HG03159 (cell line): ENCODE data around the gene CFH.
"Not testable (repeated sequence)": the region's sequence is repeated elsewhere in the genome, so short reads cannot be mapped to it uniquely, and the experiment has no call there.

Experiments
- ATAC-seq: cut with Tn5 transposase; IDR thresholded peaks from one replicate; pipeline ENCODE4 v1.9.1; 2021; ENCODE audit warnings: mild to moderate bottlenecking, moderate library complexity; ENCODE audit not compliant: unreplicated experiment

CFH gene

GRCh38 chr1:196661345-196661744 lies 9.5 kb downstream of the CFH start:
- ATAC-seq: peak; percentile 16

GRCh38 chr1:196667131-196667530 lies 15.3 kb downstream of the CFH start:
- no peak for ATAC-seq

GRCh38 chr1:196669051-196669450 lies 17.2 kb downstream of the CFH start:
- no peak for ATAC-seq

- ATAC-seq: no peak
These were observed 17.9 kb downstream of the CFH start for GRCh38 chr1:196669693-196670092.

- no peak for ATAC-seq
These were observed 23.1 kb downstream of the CFH start for GRCh38 chr1:196674908-196675307.

GRCh38 chr1:196677781-196678509 lies 26.1 kb downstream of the CFH start:
- ATAC-seq: no peak

GRCh38 chr1:196678510-196678884 lies 26.7 kb downstream of the CFH start:
- no peak for ATAC-seq

GRCh38 chr1:196680107-196680506 lies 28.3 kb downstream of the CFH start:
- ATAC-seq: no peak

- ATAC-seq: no peak
These were observed 32.6 kb downstream of the CFH start for GRCh38 chr1:196684476-196684875.

- no peak for ATAC-seq
These were observed 33.7 kb downstream of the CFH start for GRCh38 chr1:196685506-196685905.

- ATAC-seq: no peak
These were observed 37.2 kb downstream of the CFH start for GRCh38 chr1:196689001-196689400.

GRCh38 chr1:196690582-196690981 lies 38.7 kb downstream of the CFH start:
- ATAC-seq: no peak

- no peak for ATAC-seq
These were observed 47.1 kb downstream of the CFH start for GRCh38 chr1:196698993-196699392.

- ATAC-seq: no peak
These were observed 49.3 kb downstream of the CFH start for GRCh38 chr1:196701144-196701543.

GRCh38 chr1:196709892-196710291 lies 58.0 kb downstream of the CFH start:
- not testable (repeated sequence) for ATAC-seq

- no peak for ATAC-seq
These were observed 66.0 kb downstream of the CFH start for GRCh38 chr1:196717868-196718267.

- ATAC-seq: peak; percentile 99
These were observed 71.7 kb downstream of the CFH start for GRCh38 chr1:196723325-196724185.

GRCh38 chr1:196732526-196732925 lies 80.7 kb downstream of the CFH start:
- no peak for ATAC-seq

- ATAC-seq: no peak
These were observed 81.5 kb downstream of the CFH start for GRCh38 chr1:196733091-196733970.

GRCh38 chr1:196734006-196734405 lies 82.2 kb downstream of the CFH start:
- no peak for ATAC-seq

- no peak for ATAC-seq
These were observed 82.6 kb downstream of the CFH start for GRCh38 chr1:196734460-196734859.
